Activated CD4-positive, alpha-beta T cell treated with anti-CD3 and anti-CD28 coated beads for 48 hours (primary cell): ENCODE measurements around the gene SPRED1.
A peak's percentile ranks its signal among the peaks of the same experiment; 100 is the strongest.
"Not testable (repeated sequence)": the region's sequence is repeated elsewhere in the genome, so short reads cannot be mapped to it uniquely, and the experiment has no call there.

ENCODE experiments used
- DNase-seq: peaks from one replicate; pipeline ENCODE4 v3.0.0-alpha.2; 2020

Gene SPRED1

GRCh38 chr15:38237021-38237420, 15.6 kb upstream of the SPRED1 start:
- DNase-seq = not testable (repeated sequence)

- DNase-seq = no peak
Observed at GRCh38 chr15:38238311-38238710, 14.3 kb upstream of the SPRED1 start.

GRCh38 chr15:38242055-38242454, 10.6 kb upstream of the SPRED1 start:
- DNase-seq = no peak

- no peak for DNase-seq
Observed at GRCh38 chr15:38243278-38244055, 9.2 kb upstream of the SPRED1 start.

GRCh38 chr15:38247336-38247735, 5.3 kb upstream of the SPRED1 start:
- no peak for DNase-seq

GRCh38 chr15:38253351-38253781, 730 bp downstream of the SPRED1 start:
- peak; percentile 7 for DNase-seq

GRCh38 chr15:38254051-38254883, 1.6 kb downstream of the SPRED1 start:
- peak; percentile 44 for DNase-seq

- DNase-seq = no peak
Observed at GRCh38 chr15:38255690-38256089, 3.1 kb downstream of the SPRED1 start.

GRCh38 chr15:38257676-38258075, 5.0 kb downstream of the SPRED1 start:
- no peak for DNase-seq

- DNase-seq = no peak
Observed at GRCh38 chr15:38259134-38259533, 6.5 kb downstream of the SPRED1 start.

GRCh38 chr15:38260077-38260476, 7.4 kb downstream of the SPRED1 start:
- no peak for DNase-seq

- DNase-seq = no peak
Observed at GRCh38 chr15:38263251-38263650, 10.6 kb downstream of the SPRED1 start.

- no peak for DNase-seq
Observed at GRCh38 chr15:38263996-38264395, 11.4 kb downstream of the SPRED1 start.

GRCh38 chr15:38266247-38266986, 13.8 kb downstream of the SPRED1 start:
- DNase-seq = no peak

GRCh38 chr15:38267421-38268022, 14.9 kb downstream of the SPRED1 start:
- no peak for DNase-seq

- DNase-seq = no peak
Observed at GRCh38 chr15:38271144-38271543, 18.5 kb downstream of the SPRED1 start.

GRCh38 chr15:38271895-38272294, 19.3 kb downstream of the SPRED1 start:
- no peak for DNase-seq

GRCh38 chr15:38272431-38272830, 19.8 kb downstream of the SPRED1 start:
- DNase-seq = not testable (repeated sequence)

GRCh38 chr15:38274135-38274534, 21.5 kb downstream of the SPRED1 start:
- no peak for DNase-seq

- no peak for DNase-seq
Observed at GRCh38 chr15:38275959-38276358, 23.3 kb downstream of the SPRED1 start.

GRCh38 chr15:38277281-38277680, 24.6 kb downstream of the SPRED1 start:
- DNase-seq = not testable (repeated sequence)

- no peak for DNase-seq
Observed at GRCh38 chr15:38281031-38281430, 28.4 kb downstream of the SPRED1 start.

- DNase-seq = no peak
Observed at GRCh38 chr15:38283010-38283409, 30.4 kb downstream of the SPRED1 start.
